ENCODE results near the gene TAF12.
"Not testable (repeated sequence)": the region's sequence is repeated elsewhere in the genome, so short reads cannot be mapped to it uniquely, and the experiment has no call there.

TAF12 gene, protein sequence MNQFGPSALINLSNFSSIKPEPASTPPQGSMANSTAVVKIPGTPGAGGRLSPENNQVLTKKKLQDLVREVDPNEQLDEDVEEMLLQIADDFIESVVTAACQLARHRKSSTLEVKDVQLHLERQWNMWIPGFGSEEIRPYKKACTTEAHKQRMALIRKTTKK

DNA sequence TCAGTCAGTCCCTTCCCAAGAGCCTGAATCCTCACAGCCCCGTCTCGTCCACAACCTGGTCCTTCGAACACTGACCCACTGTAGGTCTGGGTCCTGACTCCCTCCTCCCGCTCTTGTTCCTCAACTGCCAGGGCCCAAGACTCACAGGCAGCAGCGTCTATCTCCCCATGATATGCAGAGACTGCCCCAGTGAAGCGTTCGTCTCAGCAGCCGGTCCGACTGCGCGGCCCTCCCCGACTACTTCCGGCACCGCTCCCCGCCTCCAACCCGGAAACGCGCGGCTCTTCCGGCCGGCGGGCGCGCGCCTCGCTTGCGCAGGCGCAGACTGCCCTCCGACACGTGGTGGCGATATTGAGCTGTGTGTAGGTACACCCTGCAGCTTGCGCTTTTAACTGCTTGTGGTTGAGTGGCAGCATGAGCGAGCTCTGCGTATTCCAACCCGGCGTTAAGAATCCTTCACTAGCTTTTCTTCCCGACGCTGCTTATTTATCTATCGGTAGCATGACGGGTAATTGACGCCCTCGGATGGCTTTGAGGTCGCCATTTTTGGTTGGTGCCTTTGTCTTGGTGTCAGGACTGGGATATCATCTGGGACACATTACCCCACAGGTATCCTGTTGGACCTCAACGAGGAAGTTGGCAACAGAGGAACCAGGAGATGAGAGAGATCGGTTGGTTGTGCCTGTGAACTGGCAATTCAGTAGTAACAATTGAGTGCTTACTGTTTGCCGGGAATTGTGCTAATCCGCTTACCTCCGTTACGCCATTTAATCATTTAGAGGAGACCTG, at the start of gene TAF12:
Gene TAF12, minus strand, starts transcription at position 221 of the 789 bp plus-strand sequence. CDS start 20,986 bp downstream, outside the sequence.
- Mint-ChIP-seq H3K4me3 (peak within 1 kb of the TSS; percentile 98), H3K27ac (peak within 1 kb of the TSS; percentile 99), H3K4me1 (peaks cover 59% of the 10 kb centered on the region), H3K9me3 (no peaks in the 10 kb centered on the region), H3K27me3 (no peaks in the 10 kb centered on the region), H3K36me3 (peaks cover 2% of the 10 kb centered on the region)
- DNase-seq = peak; percentile 94
- CTCF ChIA-PET = interaction anchor here (0.7 to 2.4 kb wide), 9 partner anchors 26 to 312 kb away, joined by 3 to 13 read pairs (median 3); partner anchors contain the start of genes GMEB1 and YTHDF2

- H3K27ac Mint-ChIP-seq, H3K4me3 Mint-ChIP-seq, H3K27me3 Mint-ChIP-seq, DNase-seq, H3K4me1 Mint-ChIP-seq, H3K9me3 Mint-ChIP-seq: not testable (repeated sequence)
- CTCF ChIA-PET = interaction anchor here (0.6 kb wide), 1 partner anchor 16 kb away, joined by 3 read pairs; no protein-coding TSS in a partner anchor
- peaks cover 30% of the 10 kb centered on the region for H3K36me3 Mint-ChIP-seq
These were observed 48.8 kb upstream of the TAF12 start for GRCh38 chr1:28691627-28692026.

DNA sequence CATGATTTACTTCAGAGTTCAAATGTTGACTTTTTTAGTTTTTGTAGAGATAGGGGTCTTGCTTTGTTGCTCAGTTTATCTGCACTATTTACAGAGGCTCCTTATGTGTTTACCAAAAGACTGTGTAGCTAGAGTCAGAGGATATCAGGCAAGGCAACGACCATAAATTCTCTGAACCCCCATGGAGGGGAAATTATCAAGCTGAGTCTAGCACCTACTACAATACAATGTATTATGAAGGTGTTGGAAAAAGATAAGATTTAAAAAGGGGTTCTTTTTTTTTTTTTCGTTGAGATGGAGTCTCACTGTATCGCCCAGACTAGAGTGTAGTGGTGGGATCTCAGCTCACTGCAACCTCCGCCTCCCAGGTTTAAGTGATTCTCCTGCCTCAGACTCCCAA, 42.1 kb upstream of the TAF12 start:
- no peak overlapping the region for H3K4me3 Mint-ChIP-seq
- no peaks in the 10 kb centered on the region for H3K9me3 Mint-ChIP-seq
- no peak for DNase-seq
- no peaks in the 10 kb centered on the region for H3K27me3 Mint-ChIP-seq
- CTCF ChIA-PET = interaction anchor here (1.1 kb wide), 1 partner anchor 52 kb away, joined by 3 read pairs; the partner anchor contains the start of gene YTHDF2
- H3K4me1 Mint-ChIP-seq = no peaks in the 10 kb centered on the region
- no peak overlapping the region for H3K27ac Mint-ChIP-seq
- H3K36me3 Mint-ChIP-seq = peaks cover 35% of the 10 kb centered on the region

DNA sequence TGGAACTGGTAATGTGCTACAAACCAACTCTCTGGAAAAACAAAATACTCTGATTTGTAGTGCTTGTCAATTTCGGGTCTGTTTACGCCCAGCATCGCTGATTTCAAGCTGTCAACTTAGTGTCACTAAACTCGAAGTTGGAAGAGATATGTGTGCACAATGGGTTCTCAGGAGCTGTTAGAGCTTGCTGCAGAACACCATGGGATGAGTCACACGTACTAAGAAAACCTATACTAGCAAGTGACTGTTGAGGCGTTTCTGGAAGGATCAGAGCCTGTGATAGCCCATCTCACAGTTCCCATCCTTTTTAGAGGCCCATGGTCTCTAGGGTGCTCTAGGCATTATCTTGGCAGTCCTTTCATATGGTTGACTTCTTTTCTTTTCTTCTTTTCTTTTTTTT, 40.0 kb upstream of the TAF12 start:
- Mint-ChIP-seq H3K9me3 (no peaks in the 10 kb centered on the region), H3K27ac (no peak overlapping the region), H3K27me3 (no peaks in the 10 kb centered on the region), H3K4me3 (no peak overlapping the region), H3K36me3 (peaks cover 29% of the 10 kb centered on the region), H3K4me1 (no peaks in the 10 kb centered on the region)
- no peak for DNase-seq
- CTCF ChIA-PET = no interaction called here

DNA sequence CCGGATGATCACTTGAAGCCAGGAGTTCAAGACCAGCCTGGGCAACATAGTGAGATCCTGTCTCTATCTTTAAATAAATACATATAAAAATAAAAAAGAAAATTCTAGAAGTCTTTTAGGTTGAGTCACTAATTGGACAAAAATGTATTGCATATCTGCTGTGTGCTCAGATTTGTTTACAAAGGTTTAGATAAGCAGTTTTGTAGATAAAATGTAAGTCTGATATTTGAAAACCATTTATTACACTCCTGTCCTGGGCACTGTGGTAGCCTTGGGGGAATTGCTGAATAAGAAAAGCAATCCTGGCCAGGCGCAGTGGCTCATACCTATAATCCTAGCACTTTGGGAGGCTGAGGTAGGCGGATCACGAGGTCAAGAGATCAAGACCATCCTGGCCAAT, 37.3 kb upstream of the TAF12 start:
- DNase-seq = no peak
- no peak overlapping the region for H3K27ac Mint-ChIP-seq
- no peaks in the 10 kb centered on the region for H3K9me3 Mint-ChIP-seq
- peaks cover 21% of the 10 kb centered on the region for H3K36me3 Mint-ChIP-seq
- no peaks in the 10 kb centered on the region for H3K4me1 Mint-ChIP-seq
- CTCF ChIA-PET = no interaction called here
- no peak overlapping the region for H3K4me3 Mint-ChIP-seq
- no peaks in the 10 kb centered on the region for H3K27me3 Mint-ChIP-seq

DNA sequence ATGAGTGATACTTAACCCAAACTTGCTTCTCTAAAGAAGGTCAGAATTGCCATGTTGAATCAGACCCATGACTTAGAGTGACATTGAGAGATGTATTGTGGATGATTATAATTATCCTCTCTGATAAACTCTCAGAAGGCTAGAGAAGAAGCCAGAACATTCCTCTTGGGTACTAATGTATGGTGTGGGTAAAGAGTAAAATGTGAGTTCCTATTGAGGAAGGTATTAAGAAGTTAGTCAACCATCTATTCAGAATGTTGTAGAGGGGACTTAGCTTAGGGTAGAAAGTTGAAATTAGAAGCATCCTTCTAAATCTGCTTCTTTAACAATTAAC, 33.0 kb upstream of the TAF12 start:
- DNase-seq = no peak

DNA sequence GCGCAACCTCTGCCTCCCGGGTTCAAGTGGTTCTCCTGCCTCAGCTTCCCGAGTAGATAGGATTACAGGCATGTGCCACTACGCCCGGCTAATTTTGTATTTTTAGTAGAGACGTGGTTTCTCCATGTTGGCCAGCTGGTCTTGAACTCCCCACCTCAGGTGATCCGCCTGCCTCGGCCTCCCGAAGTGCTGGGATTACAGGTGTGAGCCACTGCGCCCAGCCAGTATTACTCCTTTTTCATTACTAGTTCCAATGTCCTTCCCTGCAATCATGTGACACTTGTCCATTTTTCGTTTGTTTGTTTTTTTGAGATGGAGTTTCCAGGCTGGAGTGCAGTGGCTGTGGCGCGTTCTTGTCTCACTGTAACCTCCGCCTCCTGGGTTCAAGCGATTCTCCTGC, 30.1 kb upstream of the TAF12 start:
- H3K27ac Mint-ChIP-seq, DNase-seq, H3K9me3 Mint-ChIP-seq, H3K4me3 Mint-ChIP-seq, H3K36me3 Mint-ChIP-seq, H3K27me3 Mint-ChIP-seq: not testable (repeated sequence)
- CTCF ChIA-PET = interaction anchor here (1.0 kb wide), 1 partner anchor 41 kb away, joined by 3 read pairs; no protein-coding TSS in a partner anchor
- H3K4me1 Mint-ChIP-seq = peaks cover 13% of the 10 kb centered on the region

More for the DNA sequence above, 33.0 kb upstream of the TAF12 start:
- Mint-ChIP-seq H3K36me3 (peaks cover 7% of the 10 kb centered on the region), H3K9me3 (no peaks in the 10 kb centered on the region), H3K27me3 (no peaks in the 10 kb centered on the region), H3K4me1 (peaks cover 1% of the 10 kb centered on the region), H3K27ac (no peak overlapping the region), H3K4me3 (no peak overlapping the region)
- CTCF ChIA-PET = no interaction called here

DNA sequence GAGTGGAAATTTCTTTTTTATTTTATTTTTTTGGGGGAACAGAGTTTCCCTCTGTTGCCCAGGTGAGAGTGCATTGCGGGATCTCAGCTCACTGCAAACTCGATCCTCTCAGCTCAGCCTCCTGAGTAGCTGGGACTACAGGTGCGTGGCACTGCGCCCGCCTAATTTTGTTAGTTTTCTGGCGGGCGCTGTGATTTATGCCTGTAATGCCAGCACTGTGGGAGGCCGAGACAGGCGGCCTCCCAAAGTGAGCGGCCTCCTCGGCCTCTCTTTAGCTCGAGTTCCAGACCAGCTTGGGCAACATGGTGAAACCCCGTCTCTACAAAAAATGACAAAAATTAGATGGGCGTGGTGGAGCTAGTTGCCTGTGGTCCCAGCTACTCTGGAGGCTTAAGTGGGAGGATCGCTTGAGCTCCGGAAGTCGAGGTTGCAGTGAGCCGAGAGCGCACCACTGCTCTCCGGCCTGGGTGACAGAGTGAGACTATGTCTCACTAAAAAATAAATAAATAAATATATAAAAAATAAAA, 28.4 kb upstream of the TAF12 start:
- CTCF ChIA-PET = no interaction called here
- H3K9me3 Mint-ChIP-seq = no peaks in the 10 kb centered on the region
- peak overlapping the region; percentile 45 for H3K27ac Mint-ChIP-seq
- H3K4me1 Mint-ChIP-seq = peaks cover 14% of the 10 kb centered on the region
- H3K36me3 Mint-ChIP-seq = peaks cover 9% of the 10 kb centered on the region
- no peak overlapping the region for H3K4me3 Mint-ChIP-seq
- no peak for DNase-seq
- H3K27me3 Mint-ChIP-seq = no peaks in the 10 kb centered on the region

DNA sequence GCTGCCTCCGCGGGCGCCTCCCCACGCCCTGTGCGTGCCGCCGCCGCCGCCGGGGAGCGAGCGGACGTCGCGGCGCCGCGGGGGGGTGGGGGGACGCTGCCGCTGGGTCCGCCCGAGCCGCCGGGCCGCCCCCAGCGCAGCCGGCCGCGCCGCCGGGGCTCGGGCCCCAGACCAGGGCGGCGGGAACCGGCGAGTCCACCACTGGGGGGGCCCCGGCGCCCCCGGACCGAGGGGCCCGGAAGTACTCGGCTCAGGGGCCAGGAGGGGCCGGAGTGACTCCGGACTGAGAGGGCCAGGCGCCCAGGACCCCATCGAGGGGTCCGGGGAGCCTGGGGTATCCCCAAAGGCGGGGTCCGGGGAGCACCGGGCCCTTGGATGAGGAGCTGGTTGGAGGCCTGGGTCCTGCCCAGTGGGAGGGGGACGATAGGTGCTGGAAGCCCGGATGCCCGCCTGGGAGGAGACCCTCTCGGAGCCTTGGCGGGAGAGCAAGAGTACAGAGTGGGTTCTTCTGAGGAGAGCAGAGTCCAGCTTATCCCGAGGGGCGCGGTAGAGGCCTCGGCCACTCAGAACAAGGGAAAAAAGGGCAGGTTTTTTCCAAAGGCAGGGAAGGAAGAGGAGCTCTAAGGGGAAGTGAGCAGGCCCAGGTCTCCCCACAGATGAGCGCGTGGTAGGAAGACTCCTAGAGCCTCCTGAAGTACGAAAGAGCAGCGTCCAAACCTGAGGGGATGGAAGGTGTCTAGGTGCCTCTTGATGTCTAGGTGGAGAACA, 26.3 kb upstream of the TAF12 start:
- Mint-ChIP-seq H3K4me1 (peaks cover 22% of the 10 kb centered on the region), H3K27me3 (no peaks in the 10 kb centered on the region), H3K9me3 (no peaks in the 10 kb centered on the region), H3K27ac (peak overlapping the region; percentile 99), H3K4me3 (peak overlapping the region; percentile 96), H3K36me3 (peaks cover 4% of the 10 kb centered on the region)
- CTCF ChIA-PET = interaction anchor here (2.6 kb wide), 1 partner anchor 25 kb away, joined by 12 read pairs; the partner anchor contains the start of gene TAF12
- peak; percentile 75 for DNase-seq

- peak; percentile 90 for DNase-seq
- Mint-ChIP-seq H3K27ac (peak within 1 kb of the TSS; percentile 99), H3K27me3 (no peaks in the 10 kb centered on the region), H3K9me3 (no peaks in the 10 kb centered on the region), H3K36me3 (peaks cover 4% of the 10 kb centered on the region), H3K4me3 (peak within 1 kb of the TSS; percentile 96), H3K4me1 (peaks cover 23% of the 10 kb centered on the region)
- CTCF ChIA-PET = interaction anchor here (1.1 to 2.6 kb wide), 2 partner anchors 25 to 68 kb away, joined by 4 to 12 read pairs; partner anchors contain the start of genes TAF12 and YTHDF2
These were observed 25.5 kb upstream of the TAF12 start, which contains the start of gene GMEB1 for GRCh38 chr1:28668191-28668955. TSS of gene GMEB1 (plus strand) at chr1:28668784. CDS start at chr1:28683613, 14,829 bp downstream.

DNA sequence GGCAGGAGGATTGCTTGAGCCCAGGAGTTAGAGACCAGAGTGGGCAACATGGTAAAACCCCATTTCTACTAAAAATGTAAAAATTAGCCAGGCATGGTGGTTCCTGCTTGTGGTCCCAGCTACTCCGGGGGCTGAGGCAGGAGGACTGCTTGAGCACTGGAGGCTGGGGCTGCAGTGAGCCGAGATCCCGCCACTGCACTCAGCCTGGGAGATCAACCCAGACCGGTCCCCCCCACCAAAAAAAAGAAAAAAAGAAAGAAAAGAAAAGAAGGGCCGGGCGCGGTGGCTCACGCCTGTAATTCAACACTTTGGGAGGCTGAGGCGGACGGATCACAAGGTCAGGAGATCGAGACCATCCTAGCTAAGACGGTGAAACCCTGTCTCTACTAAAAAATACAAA, 23.9 kb upstream of the TAF12 start:
- peaks cover 3% of the 10 kb centered on the region for H3K36me3 Mint-ChIP-seq

GRCh38 chr1:28663871-28664470, 21.1 kb upstream of the TAF12 start:
- H3K9me3 Mint-ChIP-seq = no peaks in the 10 kb centered on the region
- DNase-seq = no peak
- CTCF ChIA-PET = no interaction called here
- peaks cover 3% of the 10 kb centered on the region for H3K27me3 Mint-ChIP-seq
- H3K4me1 Mint-ChIP-seq = peaks cover 14% of the 10 kb centered on the region
- no peak overlapping the region for H3K4me3 Mint-ChIP-seq
- H3K27ac Mint-ChIP-seq = no peak overlapping the region
- H3K36me3 Mint-ChIP-seq = no peaks in the 10 kb centered on the region

More for the DNA sequence above, 23.9 kb upstream of the TAF12 start:
- Mint-ChIP-seq H3K27ac (peak overlapping the region; percentile 73), H3K9me3 (no peaks in the 10 kb centered on the region), H3K27me3 (peaks cover 3% of the 10 kb centered on the region), H3K4me3 (no peak overlapping the region), H3K4me1 (peaks cover 23% of the 10 kb centered on the region)
- CTCF ChIA-PET = no interaction called here
- DNase-seq = no peak

- DNase-seq = no peak
- Mint-ChIP-seq H3K9me3 (no peaks in the 10 kb centered on the region), H3K36me3 (no peaks in the 10 kb centered on the region), H3K4me3 (no peak overlapping the region), H3K27ac (no peak overlapping the region), H3K4me1 (no peaks in the 10 kb centered on the region), H3K27me3 (no peaks in the 10 kb centered on the region)
- CTCF ChIA-PET = no interaction called here
These were observed 13.5 kb upstream of the TAF12 start for GRCh38 chr1:28656335-28656734.
